Common myeloid progenitor, CD34-positive (primary cell): ENCODE results near the gene SORT1.

ENCODE experiments used
- CTCF ChIA-PET: fragments of 350-600 bp; sonication (Branson Sonifier 250); formaldehyde crosslinking; loops from one replicate; lab custom pipeline; 2021; ENCODE audit warnings: antibody characterized with exemption; lab: Charles Lee
- POLR2A ChIA-PET: fragments of 350-600 bp; sonication (Branson Sonifier 250); formaldehyde crosslinking; loops from one replicate; lab custom pipeline; 2021; ENCODE audit warnings: antibody characterized with exemption; lab: Charles Lee
- DNase-seq, 3 donors: peaks; one replicate each; pipeline versions ENCODE4 v3.0.0 to v3.0.0-alpha.2; 2013
- H3K27ac ChIP-seq, 2 experiments: 1 replicate in 1 of 2; 2 replicates in 1 of 2; pipeline ENCODE4 v1.7.0; 2013; ENCODE audit warnings: inconsistent platforms in 2 of 2, low read length in 2 of 2, mild to moderate bottlenecking in 2 of 2, low read depth in 1 of 2, moderate library complexity in 1 of 2; ENCODE audit not compliant: severe bottlenecking in 2 of 2, insufficient read depth in 1 of 2, poor library complexity in 1 of 2
- H3K27me3 ChIP-seq, 5 experiments: replicated peaks in 2 of 5; 1 replicate in 3 of 5; 2 replicates in 2 of 5; pipeline versions ENCODE4 v1.6.1 to v1.7.0; 2013; ENCODE audit warnings: low read length in 4 of 5, mild to moderate bottlenecking in 2 of 5, moderate library complexity in 2 of 5, inconsistent platforms in 1 of 5; ENCODE audit not compliant: insufficient read depth in 5 of 5, control insufficient read depth in 4 of 5
- H3K36me3 ChIP-seq, 4 experiments: 1 replicate in 2 of 4; 2 replicates in 2 of 4; pipeline versions ENCODE4 v1.6.1 to v1.7.0; 2013; ENCODE audit warnings: low read length in 3 of 4, control low read depth in 1 of 4, mild to moderate bottlenecking in 1 of 4; ENCODE audit not compliant: control insufficient read depth in 4 of 4, insufficient read depth in 4 of 4
- H3K4me1 ChIP-seq, 4 experiments: 1 replicate in 3 of 4; 2 replicates in 1 of 4; pipeline versions ENCODE4 v1.6.1 to v1.7.1; 2013; ENCODE audit warnings: low read length in 3 of 4, mild to moderate bottlenecking in 3 of 4, control low read depth in 1 of 4, inconsistent platforms in 1 of 4, moderate library complexity in 1 of 4; ENCODE audit not compliant: control insufficient read depth in 4 of 4, insufficient read depth in 4 of 4; ENCODE audit errors: control extremely low read depth in 1 of 4
- H3K4me3 ChIP-seq, 7 experiments: 1 replicate in 4 of 7; 2 replicates in 3 of 7; pipeline versions ENCODE4 v1.5.1 to v1.7.0; 2013; ENCODE audit warnings: mild to moderate bottlenecking in 7 of 7, low read length in 6 of 7, moderate library complexity in 6 of 7, inconsistent platforms in 2 of 7, low read depth in 2 of 7, control low read depth in 1 of 7; ENCODE audit not compliant: insufficient read depth in 4 of 7, control insufficient read depth in 1 of 7; ENCODE audit errors: extremely low read depth in 1 of 7
- H3K9me3 ChIP-seq, 5 experiments: 1 replicate in 4 of 5; 2 replicates in 1 of 5; pipeline versions ENCODE4 v1.6.1 to v1.7.1; 2013; ENCODE audit warnings: low read length in 4 of 5, mild to moderate bottlenecking in 2 of 5, inconsistent platforms in 1 of 5, low read depth in 1 of 5, moderate library complexity in 1 of 5; ENCODE audit not compliant: control insufficient read depth in 4 of 5, insufficient read depth in 2 of 5; ENCODE audit errors: control extremely low read depth in 1 of 5
- WGBS: methylation state at CpG from one replicate; pipeline ENCODE4 v1.1.5; 2013; ENCODE audit not compliant: insufficient coverage; 5-methylcytosine and 5-hydroxymethylcytosine counted together

Gene SORT1

GRCh38 chr1:109351457-109351856 lies 46.3 kb downstream of the SORT1 start:
- DNase-seq, result no peak
- Histone ChIP-seq H3K4me3 (no peak overlapping the region), H3K27ac (no peak overlapping the region), H3K9me3 (no peaks in the 10 kb centered on the region), H3K36me3 (peaks cover 0 to 16% (median 0%) of the 10 kb centered on the region in 4 experiments), H3K27me3 (no peaks in the 10 kb centered on the region), H3K4me1 (peaks cover 0 to 4% (median 0%) of the 10 kb centered on the region in 4 experiments)
- 94% methylated on average over 5 of the region's 5 CpGs for WGBS
- CTCF ChIA-PET, result interaction anchor here (0.8 to 2.4 kb wide), 2 partner anchors 9 to 15 kb away, joined by 4 to 7 read pairs; no protein-coding TSS in a partner anchor
- POLR2A ChIA-PET, result no interaction called here

- Histone ChIP-seq H3K36me3 (peaks cover 0 to 16% (median 0%) of the 10 kb centered on the region in 4 experiments), H3K27me3 (no peaks in the 10 kb centered on the region), H3K4me1 (peaks cover 0 to 4% (median 0%) of the 10 kb centered on the region in 4 experiments), H3K4me3 (no peak overlapping the region), H3K9me3 (no peaks in the 10 kb centered on the region), H3K27ac (no peak overlapping the region)
- CTCF ChIA-PET, result interaction anchor here (2.4 kb wide), 1 partner anchor 10 kb away, joined by 7 read pairs; no protein-coding TSS in a partner anchor
- DNase-seq, result no peak
- POLR2A ChIA-PET, result no interaction called here
- 100% methylated on average over 1 of the region's 1 CpG for WGBS
These were observed 47.1 kb downstream of the SORT1 start for GRCh38 chr1:109350655-109351054.

DNA sequence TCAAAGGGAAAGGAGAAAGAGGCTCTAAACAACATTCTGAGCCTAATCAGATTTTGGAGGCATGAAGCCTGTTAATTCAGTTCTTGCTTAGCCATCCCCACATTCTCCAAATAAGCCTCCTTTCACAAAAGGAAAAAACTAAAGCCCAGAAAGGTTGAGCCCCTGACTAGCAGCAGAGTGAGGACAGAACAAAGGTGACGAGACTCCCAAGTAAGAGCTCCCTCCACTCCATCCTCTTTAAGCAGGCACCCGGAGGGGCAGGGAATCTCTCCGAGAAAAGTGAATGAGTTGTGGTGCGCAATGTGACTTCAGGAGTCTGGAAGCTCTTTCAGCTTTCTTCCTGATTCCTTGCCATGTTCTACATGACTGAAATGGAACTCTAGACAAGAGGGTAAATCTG lies 47.5 kb downstream of the SORT1 start:
- Histone ChIP-seq H3K4me1 (peaks cover 0 to 4% (median 0%) of the 10 kb centered on the region in 4 experiments), H3K27me3 (no peaks in the 10 kb centered on the region), H3K27ac (no peak overlapping the region), H3K4me3 (no peak overlapping the region), H3K36me3 (peaks cover 0 to 16% (median 0%) of the 10 kb centered on the region in 4 experiments), H3K9me3 (no peaks in the 10 kb centered on the region)
- WGBS, result 100% methylated on average over 4 of the region's 4 CpGs
- DNase-seq, result no peak
- CTCF ChIA-PET, result interaction anchor here (2.4 kb wide), 1 partner anchor 10 kb away, joined by 7 read pairs; no protein-coding TSS in a partner anchor
- POLR2A ChIA-PET, result no interaction called here

DNA sequence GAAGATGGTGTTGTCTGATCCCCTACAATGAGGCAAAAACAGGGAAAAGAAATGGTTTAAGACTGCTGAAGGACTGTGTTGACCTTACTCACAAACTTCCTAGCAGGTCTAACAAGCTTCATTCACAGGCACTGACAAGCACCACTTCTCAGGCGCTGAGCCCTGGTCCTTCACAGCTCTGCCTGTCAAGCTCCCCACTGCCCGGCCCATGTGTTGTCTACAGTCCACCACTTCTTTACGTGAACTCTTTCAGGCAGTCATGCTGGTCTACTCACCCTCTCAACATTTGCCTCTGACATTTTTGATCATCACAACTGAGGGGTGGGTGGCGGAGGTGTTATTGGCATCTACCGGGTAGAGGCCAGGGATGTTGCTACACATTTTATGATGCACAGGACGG lies 50.2 kb downstream of the SORT1 start:
- CTCF ChIA-PET, result no interaction called here
- no peaks in the 10 kb centered on the region for H3K4me1 ChIP-seq
- POLR2A ChIA-PET, result no interaction called here
- no peaks in the 10 kb centered on the region for H3K9me3 ChIP-seq
- 100% methylated on average over 6 of the region's 6 CpGs for WGBS
- peaks cover 0 to 23% (median 0%) of the 10 kb centered on the region in 4 experiments for H3K36me3 ChIP-seq
- DNase-seq, result no peak
- H3K27ac ChIP-seq, result no peak overlapping the region
- H3K27me3 ChIP-seq, result no peaks in the 10 kb centered on the region
- no peak overlapping the region for H3K4me3 ChIP-seq

GRCh38 chr1:109341944-109342930 lies 55.5 kb downstream of the SORT1 start:
- Histone ChIP-seq H3K4me3 (no peak overlapping the region), H3K9me3 (no peaks in the 10 kb centered on the region), H3K27ac (no peak overlapping the region), H3K4me1 (no peaks in the 10 kb centered on the region), H3K27me3 (no peaks in the 10 kb centered on the region), H3K36me3 (peaks cover 2 to 33% (median 4%) of the 10 kb centered on the region in 4 experiments)
- DNase-seq, result no peak
- WGBS, result 100% methylated on average over 1 of the region's 9 CpGs
- POLR2A ChIA-PET, result interaction anchor here (0.7 kb wide), 1 partner anchor 19 kb away, joined by 4 read pairs; no protein-coding TSS in a partner anchor
- CTCF ChIA-PET, result interaction anchor here (1.2 kb wide), 1 partner anchor 78 kb away, joined by 3 read pairs; no protein-coding TSS in a partner anchor

- 100% methylated on average over 1 of the region's 3 CpGs for WGBS
- Histone ChIP-seq H3K9me3 (no peaks in the 10 kb centered on the region), H3K4me1 (no peaks in the 10 kb centered on the region), H3K27me3 (no peaks in the 10 kb centered on the region), H3K36me3 (peaks cover 2 to 41% (median 6%) of the 10 kb centered on the region in 4 experiments), H3K27ac (no peak overlapping the region), H3K4me3 (no peak overlapping the region)
- ChIA-PET POLR2A (no interaction called here), CTCF (no interaction called here)
- DNase-seq, result no peak
These were observed 59.1 kb downstream of the SORT1 start for GRCh38 chr1:109338608-109339007.

GRCh38 chr1:109338091-109338490 lies 59.6 kb downstream of the SORT1 start:
- Histone ChIP-seq H3K4me3 (no peak overlapping the region), H3K27me3 (no peaks in the 10 kb centered on the region), H3K27ac (no peak overlapping the region), H3K9me3 (peaks cover 0 to 2% (median 0%) of the 10 kb centered on the region in 5 experiments), H3K36me3 (peaks cover 2 to 41% (median 6%) of the 10 kb centered on the region in 4 experiments), H3K4me1 (no peaks in the 10 kb centered on the region)
- WGBS, result 100% methylated on average over 4 of the region's 6 CpGs
- ChIA-PET CTCF (no interaction called here), POLR2A (no interaction called here)
- no peak for DNase-seq
